OCI-LY1 (cell line): ENCODE data around the gene ADH6.

Source experiments
- EZH2 ChIP-seq: fragments of 200-600 bp; sonication (generic), shearing (Covaris generic); IDR thresholded peaks from 2 replicates; pipeline ENCODE4 v1.8.0; 2017; ENCODE audit warnings: borderline replicate concordance, mixed run types, mild to moderate bottlenecking, antibody characterized with exemption, low read length, moderate library complexity, mixed read lengths
- TF ChIP-seq, protein P1 (sequence below): fragments of 200-600 bp; sonication (generic), shearing (Covaris generic); IDR thresholded peaks from 2 replicates; pipeline ENCODE4 v1.5.1; 2017; ENCODE audit warnings: mild to moderate bottlenecking, antibody characterized with exemption, low read length, moderate library complexity, mixed read lengths

- TF ChIP-seq, protein P1, sequence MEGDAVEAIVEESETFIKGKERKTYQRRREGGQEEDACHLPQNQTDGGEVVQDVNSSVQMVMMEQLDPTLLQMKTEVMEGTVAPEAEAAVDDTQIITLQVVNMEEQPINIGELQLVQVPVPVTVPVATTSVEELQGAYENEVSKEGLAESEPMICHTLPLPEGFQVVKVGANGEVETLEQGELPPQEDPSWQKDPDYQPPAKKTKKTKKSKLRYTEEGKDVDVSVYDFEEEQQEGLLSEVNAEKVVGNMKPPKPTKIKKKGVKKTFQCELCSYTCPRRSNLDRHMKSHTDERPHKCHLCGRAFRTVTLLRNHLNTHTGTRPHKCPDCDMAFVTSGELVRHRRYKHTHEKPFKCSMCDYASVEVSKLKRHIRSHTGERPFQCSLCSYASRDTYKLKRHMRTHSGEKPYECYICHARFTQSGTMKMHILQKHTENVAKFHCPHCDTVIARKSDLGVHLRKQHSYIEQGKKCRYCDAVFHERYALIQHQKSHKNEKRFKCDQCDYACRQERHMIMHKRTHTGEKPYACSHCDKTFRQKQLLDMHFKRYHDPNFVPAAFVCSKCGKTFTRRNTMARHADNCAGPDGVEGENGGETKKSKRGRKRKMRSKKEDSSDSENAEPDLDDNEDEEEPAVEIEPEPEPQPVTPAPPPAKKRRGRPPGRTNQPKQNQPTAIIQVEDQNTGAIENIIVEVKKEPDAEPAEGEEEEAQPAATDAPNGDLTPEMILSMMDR: no peak
- no peak for TF ChIP-seq EZH2
Measured at GRCh38 chr4:99200138-99200537, 18.9 kb downstream of the ADH6 start.
